Neutrophil (primary cell): ENCODE results near the gene SETBP1.
A peak's percentile ranks its signal among the peaks of the same experiment; 100 is the strongest.

Experiments used
- H3K27ac ChIP-seq: fragments of 200-600 bp; sonication (generic); 2 replicates; pipeline ENCODE4 v1.5.1; 2016; ENCODE audit warnings: mild to moderate bottlenecking, moderate library complexity
- H3K27me3 ChIP-seq: fragments of 200-600 bp; sonication (generic); 2 replicates; pipeline ENCODE4 v1.6.0; 2016; ENCODE audit warnings: mild to moderate bottlenecking
- H3K36me3 ChIP-seq: fragments of 200-600 bp; sonication (generic); 2 replicates; pipeline ENCODE4 v1.5.1; 2017
- H3K4me1 ChIP-seq, 2 experiments: fragments of 200-600 bp in 1 of 2; sonication (generic) in 1 of 2; 1 replicate in 1 of 2; 2 replicates in 1 of 2; pipeline versions ENCODE4 v1.5.1 to v1.6.1; 2013 to 2016; ENCODE audit warnings: low read depth in 1 of 2, low read length in 1 of 2, mild to moderate bottlenecking in 1 of 2, moderate library complexity in 1 of 2; ENCODE audit not compliant: control insufficient read depth in 1 of 2, insufficient read depth in 1 of 2
- H3K4me3 ChIP-seq, 2 experiments: fragments of 200-600 bp in 1 of 2; sonication (generic) in 1 of 2; 1 replicate in 1 of 2; 2 replicates in 1 of 2; pipeline ENCODE4 v1.5.1; 2013 to 2016; ENCODE audit warnings: low read depth in 1 of 2, low read length in 1 of 2, mild to moderate bottlenecking in 1 of 2, moderate library complexity in 1 of 2
- H3K9me3 ChIP-seq: fragments of 200-600 bp; sonication (generic); 2 replicates; pipeline ENCODE4 v1.5.1; 2016
- TF ChIP-seq, protein P1 (sequence below): fragments of 200-600 bp; sonication (generic); IDR thresholded peaks from 2 replicates; pipeline ENCODE4 v1.5.1; 2016; ENCODE audit warnings: antibody characterized with exemption

The SETBP1 gene

DNA sequence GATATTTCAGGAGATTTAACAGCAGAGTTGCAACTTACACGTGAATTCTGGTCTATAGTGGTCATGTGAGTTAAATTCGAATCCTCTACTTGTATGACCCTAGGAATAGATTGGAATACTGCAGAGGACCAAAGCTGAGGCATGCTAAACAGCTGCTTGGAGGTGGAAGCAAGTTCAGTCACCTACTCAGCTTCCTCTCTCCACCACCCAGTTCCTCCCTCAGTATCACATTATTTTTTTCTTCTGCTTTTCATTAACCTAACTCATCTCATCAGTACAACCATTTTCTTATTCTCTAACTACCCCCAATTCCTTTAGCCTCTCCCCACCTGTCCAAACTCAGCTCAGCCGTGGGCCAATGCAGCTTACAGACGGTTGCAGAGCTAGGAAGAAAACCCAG is 385.5 kb downstream of the SETBP1 start:
- Histone ChIP-seq H3K4me3 (peak overlapping the region in 1 of 2 experiments; percentile 21), H3K4me1 (peaks cover 26 to 32% of the 10 kb centered on the region in 2 experiments), H3K9me3 (no peaks in the 10 kb centered on the region), H3K36me3 (no peaks in the 10 kb centered on the region), H3K27ac (peak overlapping the region; percentile 75), H3K27me3 (no peaks in the 10 kb centered on the region)
- TF ChIP-seq, protein P1, sequence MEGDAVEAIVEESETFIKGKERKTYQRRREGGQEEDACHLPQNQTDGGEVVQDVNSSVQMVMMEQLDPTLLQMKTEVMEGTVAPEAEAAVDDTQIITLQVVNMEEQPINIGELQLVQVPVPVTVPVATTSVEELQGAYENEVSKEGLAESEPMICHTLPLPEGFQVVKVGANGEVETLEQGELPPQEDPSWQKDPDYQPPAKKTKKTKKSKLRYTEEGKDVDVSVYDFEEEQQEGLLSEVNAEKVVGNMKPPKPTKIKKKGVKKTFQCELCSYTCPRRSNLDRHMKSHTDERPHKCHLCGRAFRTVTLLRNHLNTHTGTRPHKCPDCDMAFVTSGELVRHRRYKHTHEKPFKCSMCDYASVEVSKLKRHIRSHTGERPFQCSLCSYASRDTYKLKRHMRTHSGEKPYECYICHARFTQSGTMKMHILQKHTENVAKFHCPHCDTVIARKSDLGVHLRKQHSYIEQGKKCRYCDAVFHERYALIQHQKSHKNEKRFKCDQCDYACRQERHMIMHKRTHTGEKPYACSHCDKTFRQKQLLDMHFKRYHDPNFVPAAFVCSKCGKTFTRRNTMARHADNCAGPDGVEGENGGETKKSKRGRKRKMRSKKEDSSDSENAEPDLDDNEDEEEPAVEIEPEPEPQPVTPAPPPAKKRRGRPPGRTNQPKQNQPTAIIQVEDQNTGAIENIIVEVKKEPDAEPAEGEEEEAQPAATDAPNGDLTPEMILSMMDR = no peak

DNA sequence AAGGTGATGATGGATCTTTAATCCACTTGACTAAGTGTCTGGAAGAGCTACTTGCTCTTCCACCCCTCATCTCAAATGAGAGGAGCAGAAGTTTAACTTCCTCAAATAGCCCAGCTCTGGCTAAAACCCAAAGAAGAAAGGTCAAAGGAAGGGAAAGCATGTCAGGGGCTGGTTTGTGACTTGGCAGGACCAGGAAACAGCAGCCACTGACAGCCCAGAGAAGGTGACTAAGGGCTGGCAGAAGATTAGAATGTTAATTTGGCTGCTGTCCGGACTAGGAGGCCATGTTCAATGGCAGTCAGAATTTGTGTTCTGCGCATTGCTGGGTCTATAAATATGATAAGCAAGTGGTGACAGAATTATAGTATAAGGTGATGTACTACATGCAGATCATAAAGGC is 386.2 kb downstream of the SETBP1 start:
- Histone ChIP-seq H3K27me3 (no peaks in the 10 kb centered on the region), H3K9me3 (no peaks in the 10 kb centered on the region), H3K27ac (peak overlapping the region; percentile 75), H3K36me3 (no peaks in the 10 kb centered on the region), H3K4me1 (peaks cover 32 to 39% of the 10 kb centered on the region in 2 experiments), H3K4me3 (no peak overlapping the region)
- TF ChIP-seq, protein P1 = no peak

DNA sequence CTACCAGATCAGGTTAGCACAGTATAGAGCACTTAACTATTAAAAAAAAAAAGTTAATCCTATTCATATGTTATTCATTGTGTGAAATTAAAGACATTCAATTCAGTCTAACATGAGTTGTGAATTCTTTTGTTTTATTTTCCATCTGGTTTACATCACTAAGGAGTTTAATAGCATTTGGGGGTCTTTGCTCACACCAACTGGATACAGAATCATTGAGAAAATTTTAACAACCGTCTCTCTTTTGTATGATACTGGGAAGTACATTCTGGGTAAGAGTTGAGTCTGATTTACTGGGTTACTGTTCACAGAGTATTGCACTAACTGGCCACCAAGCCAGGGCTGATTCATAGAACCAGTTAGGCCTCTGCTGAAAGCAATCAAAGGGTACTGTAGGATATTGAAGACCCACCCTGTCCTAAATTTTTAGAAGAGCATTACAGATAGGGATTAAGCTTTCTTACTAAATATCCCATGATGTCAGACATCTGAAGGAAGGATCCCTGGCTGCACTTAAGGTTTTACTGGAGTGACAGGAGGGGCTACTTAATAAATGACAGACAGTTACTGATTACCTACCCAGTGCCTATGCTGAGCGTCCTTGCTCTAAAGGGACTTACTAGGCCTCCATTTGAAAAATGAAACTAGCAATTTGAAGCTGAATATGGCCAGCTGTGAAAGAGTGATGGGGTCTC is 387.9 kb downstream of the SETBP1 start:
- TF ChIP-seq, protein P1 = no peak
- no peak overlapping the region for H3K27ac ChIP-seq
- no peaks in the 10 kb centered on the region for H3K9me3 ChIP-seq
- H3K4me3 ChIP-seq = no peak overlapping the region
- peaks cover 46 to 56% of the 10 kb centered on the region in 2 experiments for H3K4me1 ChIP-seq
- no peaks in the 10 kb centered on the region for H3K27me3 ChIP-seq
- no peaks in the 10 kb centered on the region for H3K36me3 ChIP-seq

DNA sequence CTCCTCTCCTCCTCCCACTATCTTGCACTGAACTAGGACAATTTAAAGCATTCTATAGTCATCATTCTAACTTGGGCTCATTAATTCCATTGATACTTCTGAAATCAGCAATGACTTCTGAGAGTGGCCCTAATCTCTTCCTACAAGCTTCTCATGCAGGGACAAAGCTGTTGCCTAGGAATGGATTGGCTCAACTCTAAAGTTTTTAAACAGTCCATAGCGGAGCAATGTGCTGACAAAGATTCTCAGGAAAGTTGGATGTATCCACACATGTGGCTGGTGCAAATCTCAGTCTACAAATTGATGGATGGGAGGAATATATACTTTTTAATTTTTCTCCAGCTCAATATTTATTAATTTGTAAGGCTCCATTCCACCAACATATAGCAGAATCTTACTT is 388.9 kb downstream of the SETBP1 start:
- H3K27ac ChIP-seq = no peak overlapping the region
- H3K27me3 ChIP-seq = no peaks in the 10 kb centered on the region
- H3K4me1 ChIP-seq = peaks cover 46 to 58% of the 10 kb centered on the region in 2 experiments
- H3K9me3 ChIP-seq = no peaks in the 10 kb centered on the region
- no peaks in the 10 kb centered on the region for H3K36me3 ChIP-seq
- no peak overlapping the region for H3K4me3 ChIP-seq
- TF ChIP-seq, protein P1 = no peak

DNA sequence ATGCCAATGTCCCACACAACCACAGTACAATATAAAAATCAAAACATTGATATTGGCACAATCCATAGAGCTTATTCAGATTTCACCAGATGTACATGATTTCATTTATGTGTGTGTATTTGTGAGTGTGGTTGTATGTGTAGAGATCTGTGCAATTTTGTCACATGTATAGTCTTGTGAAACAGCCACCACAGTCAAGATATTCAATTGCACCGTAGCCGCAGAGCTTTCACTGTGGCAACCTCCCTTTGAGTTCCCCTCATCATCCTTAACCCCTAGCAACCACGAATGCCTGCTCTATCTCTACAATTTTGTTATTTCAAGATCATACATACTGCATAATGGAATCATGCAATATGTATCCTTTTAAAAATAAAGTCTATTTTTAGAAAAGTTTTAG is 391.3 kb downstream of the SETBP1 start:
- Histone ChIP-seq H3K4me1 (peaks cover 29 to 37% of the 10 kb centered on the region in 2 experiments), H3K27me3 (no peaks in the 10 kb centered on the region), H3K4me3 (no peak overlapping the region), H3K36me3 (no peaks in the 10 kb centered on the region), H3K9me3 (no peaks in the 10 kb centered on the region), H3K27ac (peak overlapping the region; percentile 30)
- TF ChIP-seq, protein P1 = no peak
